ENCODE data around the gene ST6GALNAC4.

DNA sequence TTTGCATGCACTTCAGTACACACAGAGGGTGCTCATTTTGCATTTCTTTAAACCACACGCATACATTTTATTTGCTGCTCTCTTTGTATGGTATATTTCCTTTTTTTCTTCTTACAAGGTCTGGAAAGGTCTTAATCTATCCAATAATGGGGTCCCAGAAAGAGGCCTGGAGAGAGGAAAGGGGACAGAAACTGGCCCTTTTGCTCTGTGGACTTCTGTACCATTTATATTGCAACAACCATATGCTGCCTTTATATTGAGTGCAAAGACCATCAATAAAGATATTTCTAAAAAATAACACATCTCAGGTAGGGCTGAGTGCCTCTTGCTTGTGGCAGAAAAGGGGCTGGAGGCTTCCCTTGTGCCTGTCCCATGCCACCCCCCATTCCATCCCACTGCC, 36.3 kb upstream of the ST6GALNAC4 start:
- TF ChIP-seq, protein P1, sequence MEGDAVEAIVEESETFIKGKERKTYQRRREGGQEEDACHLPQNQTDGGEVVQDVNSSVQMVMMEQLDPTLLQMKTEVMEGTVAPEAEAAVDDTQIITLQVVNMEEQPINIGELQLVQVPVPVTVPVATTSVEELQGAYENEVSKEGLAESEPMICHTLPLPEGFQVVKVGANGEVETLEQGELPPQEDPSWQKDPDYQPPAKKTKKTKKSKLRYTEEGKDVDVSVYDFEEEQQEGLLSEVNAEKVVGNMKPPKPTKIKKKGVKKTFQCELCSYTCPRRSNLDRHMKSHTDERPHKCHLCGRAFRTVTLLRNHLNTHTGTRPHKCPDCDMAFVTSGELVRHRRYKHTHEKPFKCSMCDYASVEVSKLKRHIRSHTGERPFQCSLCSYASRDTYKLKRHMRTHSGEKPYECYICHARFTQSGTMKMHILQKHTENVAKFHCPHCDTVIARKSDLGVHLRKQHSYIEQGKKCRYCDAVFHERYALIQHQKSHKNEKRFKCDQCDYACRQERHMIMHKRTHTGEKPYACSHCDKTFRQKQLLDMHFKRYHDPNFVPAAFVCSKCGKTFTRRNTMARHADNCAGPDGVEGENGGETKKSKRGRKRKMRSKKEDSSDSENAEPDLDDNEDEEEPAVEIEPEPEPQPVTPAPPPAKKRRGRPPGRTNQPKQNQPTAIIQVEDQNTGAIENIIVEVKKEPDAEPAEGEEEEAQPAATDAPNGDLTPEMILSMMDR (optimal IDR thresholded peaks at IDR 0.05 in 1 of 3, IDR thresholded peaks at IDR 0.05 in 1 of 3, conservative IDR thresholded peaks at IDR 0.05 in 1 of 3; ENCODE audit: extremely low read depth in 1 of 3, insufficient read depth in 2 of 3, low read length in 3 of 3): no peak
- TF ChIP-seq EZH2 (IDR thresholded peaks at IDR 0.05; ENCODE audit: low read length): no peak
